GM06990 (cell line): Measurements from ENCODE around the gene SNAPIN.
"Not testable (repeated sequence)": the region's sequence is repeated elsewhere in the genome, so short reads cannot be mapped to it uniquely, and the experiment has no call there.

Source experiments
- DNase-seq: peaks from one replicate; pipeline ENCODE4 v3.0.0-alpha.2; 2011; ENCODE audit not compliant: insufficient read length; ENCODE audit errors: extremely low read depth
- H3K27me3 ChIP-seq: replicated peaks from 2 replicates; pipeline ENCODE4 v1.6.0; 2011; ENCODE audit warnings: low read length; ENCODE audit not compliant: control insufficient read depth, insufficient read depth
- H3K36me3 ChIP-seq: 2 replicates; pipeline ENCODE4 v1.5.1; 2011; ENCODE audit warnings: low read length; ENCODE audit not compliant: control insufficient read depth, insufficient read depth
- H3K4me3 ChIP-seq: replicated peaks from 2 replicates; pipeline ENCODE4 v1.5.1; 2011; ENCODE audit warnings: low read depth, mild to moderate bottlenecking, control low read depth, low read length
- TF ChIP-seq, protein P1 (sequence below): IDR thresholded peaks from 2 replicates; pipeline ENCODE4 v1.5.1; 2011; ENCODE audit warnings: low read length, control low read depth, mild to moderate bottlenecking, inconsistent platforms; ENCODE audit not compliant: insufficient read depth, poor library complexity, severe bottlenecking

The SNAPIN gene

DNA sequence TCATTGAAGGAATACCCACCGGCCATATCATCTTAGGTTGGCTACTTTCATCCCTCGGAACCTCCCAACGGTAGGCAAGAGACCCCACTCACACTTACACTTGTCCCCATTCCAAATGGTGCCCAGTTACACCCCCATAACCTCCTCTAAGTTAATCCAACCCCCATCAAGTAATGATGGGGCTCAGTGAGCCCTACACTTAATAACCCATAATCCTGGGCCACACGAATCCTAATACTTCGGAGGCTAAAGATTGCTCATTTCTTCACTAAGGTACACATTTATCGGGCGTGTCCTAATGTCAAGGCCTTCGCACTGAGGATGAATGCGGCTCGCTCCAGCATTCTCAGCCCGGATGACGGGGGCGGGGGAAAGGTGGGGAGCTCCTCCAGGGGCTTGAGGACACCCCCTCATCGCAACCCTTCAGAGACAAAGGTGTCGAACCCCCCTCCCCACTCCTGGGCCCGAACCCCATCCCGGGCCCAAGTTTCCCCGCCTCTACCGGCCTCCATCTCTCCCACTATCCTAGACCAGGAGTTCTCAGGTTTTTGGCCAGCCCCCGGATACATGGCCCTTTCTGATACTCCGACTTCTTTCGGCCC, 11.9 kb downstream of the SNAPIN start:
- TF ChIP-seq, protein P1, sequence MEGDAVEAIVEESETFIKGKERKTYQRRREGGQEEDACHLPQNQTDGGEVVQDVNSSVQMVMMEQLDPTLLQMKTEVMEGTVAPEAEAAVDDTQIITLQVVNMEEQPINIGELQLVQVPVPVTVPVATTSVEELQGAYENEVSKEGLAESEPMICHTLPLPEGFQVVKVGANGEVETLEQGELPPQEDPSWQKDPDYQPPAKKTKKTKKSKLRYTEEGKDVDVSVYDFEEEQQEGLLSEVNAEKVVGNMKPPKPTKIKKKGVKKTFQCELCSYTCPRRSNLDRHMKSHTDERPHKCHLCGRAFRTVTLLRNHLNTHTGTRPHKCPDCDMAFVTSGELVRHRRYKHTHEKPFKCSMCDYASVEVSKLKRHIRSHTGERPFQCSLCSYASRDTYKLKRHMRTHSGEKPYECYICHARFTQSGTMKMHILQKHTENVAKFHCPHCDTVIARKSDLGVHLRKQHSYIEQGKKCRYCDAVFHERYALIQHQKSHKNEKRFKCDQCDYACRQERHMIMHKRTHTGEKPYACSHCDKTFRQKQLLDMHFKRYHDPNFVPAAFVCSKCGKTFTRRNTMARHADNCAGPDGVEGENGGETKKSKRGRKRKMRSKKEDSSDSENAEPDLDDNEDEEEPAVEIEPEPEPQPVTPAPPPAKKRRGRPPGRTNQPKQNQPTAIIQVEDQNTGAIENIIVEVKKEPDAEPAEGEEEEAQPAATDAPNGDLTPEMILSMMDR = no peak
- no peak for DNase-seq
- no peaks in the 10 kb centered on the region for H3K27me3 ChIP-seq
- H3K36me3 ChIP-seq = peaks cover 15% of the 10 kb centered on the region
- H3K4me3 ChIP-seq = peak overlapping the region; percentile 97

DNA sequence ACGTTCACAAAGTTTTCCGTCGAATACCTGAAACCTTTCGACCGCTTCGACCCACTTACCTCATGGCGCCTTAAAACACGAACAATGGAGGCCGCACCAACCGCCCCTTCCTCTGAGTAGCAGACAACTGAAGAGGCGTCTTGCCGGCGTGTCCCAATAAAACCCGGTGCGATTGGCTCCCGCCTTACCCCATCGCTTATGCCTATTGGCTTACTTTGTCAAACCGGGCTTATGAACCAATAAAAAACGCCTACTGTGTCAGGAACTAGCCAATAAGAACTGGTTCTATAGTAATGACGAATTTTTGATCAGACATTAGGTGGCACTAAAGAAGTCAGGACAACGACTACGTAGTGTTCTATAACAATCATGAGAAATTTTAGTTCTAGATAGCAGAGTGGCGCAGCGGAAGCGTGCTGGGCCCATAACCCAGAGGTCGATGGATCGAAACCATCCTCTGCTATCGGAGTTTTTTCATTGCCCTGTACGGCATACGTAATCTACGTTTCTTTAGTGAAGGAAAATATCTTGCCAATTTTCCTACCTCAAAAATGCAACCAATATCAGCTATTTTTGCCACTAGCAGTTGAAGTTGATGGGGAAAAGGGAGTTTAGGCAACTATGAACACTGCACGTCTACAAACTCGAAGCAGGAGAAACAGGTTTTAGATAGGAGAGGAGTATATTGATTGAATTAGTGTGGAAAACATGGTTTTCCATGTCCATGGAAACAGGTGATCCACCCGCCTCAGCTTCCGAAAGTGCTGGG, 12.5 kb downstream of the SNAPIN start, which contains the start of gene ILF2:
TSS of gene ILF2 (minus strand) at position 135 of the 769 bp plus-strand sequence. CDS start at position 64, 71 bp downstream.
- Histone ChIP-seq H3K4me3 (peak within 1 kb of the TSS; percentile 97), H3K27me3 (no peaks in the 10 kb centered on the region), H3K36me3 (peaks cover 11% of the 10 kb centered on the region)
- peak; percentile 93 for DNase-seq
- TF ChIP-seq, protein P1 = peak; percentile 22

DNA sequence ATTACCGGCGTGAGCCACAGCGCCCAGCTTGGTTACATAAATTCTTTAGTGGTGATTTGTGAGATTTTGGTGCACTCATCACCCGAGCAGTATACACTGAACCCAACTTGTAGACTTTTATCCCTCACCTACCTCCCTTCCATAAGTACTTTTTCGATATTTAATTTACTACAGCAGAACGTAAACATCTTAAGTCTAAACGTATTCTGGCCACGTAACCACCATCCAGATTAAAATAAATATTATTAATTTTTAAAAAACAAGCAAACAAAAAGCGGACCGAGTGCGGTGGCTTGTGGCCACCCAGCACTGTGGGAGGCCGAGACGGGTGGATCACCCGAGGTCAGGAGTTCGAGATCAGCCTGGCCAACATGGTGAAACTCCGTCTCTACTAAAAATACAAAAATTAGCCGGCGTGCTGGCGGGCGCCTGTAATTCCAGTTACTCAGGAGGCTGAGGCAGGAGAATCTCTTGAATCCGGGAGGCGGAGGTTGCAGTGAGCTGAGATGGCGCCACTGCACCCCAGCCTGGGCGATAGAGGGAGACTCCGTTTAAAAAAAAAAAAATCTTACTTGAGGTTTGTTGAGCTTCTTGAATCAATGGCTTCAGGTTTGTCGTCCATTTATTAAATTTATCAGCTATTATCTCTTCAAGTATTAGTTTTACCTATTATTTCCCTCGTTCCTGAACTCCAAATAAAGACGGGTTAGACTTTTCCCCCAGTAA, 13.3 kb downstream of the SNAPIN start:
- peak overlapping the region; percentile 67 for H3K4me3 ChIP-seq
- peak; percentile 52 for DNase-seq
- not testable (repeated sequence) for H3K27me3 ChIP-seq, H3K36me3 ChIP-seq
- TF ChIP-seq, protein P1 = peak; percentile 9

DNA sequence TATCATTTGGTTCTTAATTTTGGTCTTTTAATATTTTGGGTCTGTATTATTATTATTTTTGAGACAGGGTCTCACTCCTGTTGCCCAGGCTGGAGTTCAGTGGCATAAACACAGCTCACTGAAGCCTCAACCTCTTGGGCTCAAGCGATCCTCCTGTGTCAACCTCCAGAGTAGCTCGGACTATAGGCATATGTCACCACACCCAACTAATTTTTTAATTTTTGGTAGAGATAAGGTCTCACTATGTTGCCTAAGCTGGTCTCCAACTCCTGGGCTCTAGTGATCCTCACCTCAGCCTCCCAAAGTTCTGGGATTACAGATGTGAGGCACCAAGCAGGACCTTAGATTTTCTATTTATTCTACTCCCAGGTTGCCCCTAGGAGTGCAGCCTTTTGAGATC, 15.0 kb downstream of the SNAPIN start:
- TF ChIP-seq, protein P1 = no peak
- Histone ChIP-seq H3K36me3 (peaks cover 2% of the 10 kb centered on the region), H3K4me3 (no peak overlapping the region), H3K27me3 (no peaks in the 10 kb centered on the region)
- DNase-seq = no peak

DNA sequence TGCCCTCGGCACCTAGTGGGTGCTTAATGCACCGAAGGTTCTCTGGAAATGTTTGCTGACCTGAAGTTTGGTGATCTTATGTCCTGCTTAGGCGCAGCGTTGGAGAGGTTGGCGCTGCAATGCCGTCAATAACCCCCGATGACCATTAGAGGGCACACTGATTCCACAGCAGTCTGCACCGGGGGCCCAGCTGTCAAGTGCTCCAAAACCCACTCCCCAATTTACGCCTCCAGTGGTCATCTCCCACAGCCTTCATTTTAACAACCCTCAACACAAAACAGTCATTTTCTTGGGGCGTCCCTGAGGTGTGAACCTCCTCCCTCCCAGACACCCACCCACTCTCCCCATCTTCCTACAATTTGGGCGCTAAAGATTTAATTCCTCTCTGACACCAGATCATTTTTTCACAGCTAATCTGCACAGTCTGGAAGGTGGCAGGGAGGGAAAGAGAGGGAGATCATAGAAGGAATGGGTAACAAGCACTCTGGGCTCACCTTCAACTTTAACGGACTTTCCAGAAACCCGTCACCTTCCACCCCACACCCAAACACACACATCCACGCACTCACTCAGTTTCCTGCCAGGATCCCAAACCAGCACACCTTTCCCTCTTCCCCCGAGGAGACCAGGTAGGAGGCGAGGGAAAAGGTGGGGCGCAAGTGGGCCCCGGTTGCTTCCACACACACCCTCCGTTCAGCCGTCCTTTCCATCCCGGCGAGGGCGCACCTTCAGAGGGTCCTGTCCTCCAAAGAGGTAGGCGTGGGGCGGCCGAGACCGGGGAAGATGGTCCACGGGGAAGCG, 19.4 kb downstream of the SNAPIN start:
- no peaks in the 10 kb centered on the region for H3K36me3 ChIP-seq
- no peaks in the 10 kb centered on the region; the same call in 1 of the 2 replicates for H3K27me3 ChIP-seq
- H3K4me3 ChIP-seq = peak overlapping the region; percentile 39; the same call in 1 of the 2 replicates
- no peak for DNase-seq
- TF ChIP-seq, protein P1 = peak; percentile 96
